HL-60 (cell line): ENCODE data around the gene PDE1C.

Experiments
- DNase-seq, 2 experiments: peaks; one replicate each; pipeline ENCODE4 v3.0.0-alpha.2; 2010 to 2020; ENCODE audit warnings: low read depth in 1 of 2, low spot score in 1 of 2
- H3K27ac ChIP-seq: fragments of 250-450 bp; sonication (Bioruptor Pico); replicated peaks from 2 replicates; pipeline ENCODE4 v1.5.1; 2020; ENCODE audit warnings: mild to moderate bottlenecking, moderate library complexity
- H3K27me3 ChIP-seq: fragments of 250-450 bp; sonication (Bioruptor Pico); 2 replicates; pipeline ENCODE4 v1.5.1; 2021; ENCODE audit warnings: mild to moderate bottlenecking, moderate library complexity; ENCODE audit not compliant: insufficient read depth, poor library complexity, severe bottlenecking
- H3K4me3 ChIP-seq: replicated peaks from 2 replicates; pipeline ENCODE4 v1.5.1; 2011; ENCODE audit warnings: mild to moderate bottlenecking, control low read depth, low read length; ENCODE audit not compliant: insufficient read depth
- CTCF ChIP-seq: IDR thresholded peaks from one replicate; pipeline ENCODE4 v1.5.1; 2011; ENCODE audit warnings: low read length, control low read depth, inconsistent platforms; ENCODE audit not compliant: insufficient read depth
- GABPA ChIP-seq: IDR thresholded peaks from 2 replicates; pipeline ENCODE4 v1.6.1; 2012; ENCODE audit warnings: low read depth
- POLR2AphosphoS5 ChIP-seq: IDR thresholded peaks from 2 replicates; pipeline ENCODE4 v1.6.1; 2012; ENCODE audit warnings: low read depth
- REST ChIP-seq: IDR thresholded peaks from 2 replicates; pipeline ENCODE4 v1.6.1; 2012; ENCODE audit warnings: low read depth; ENCODE audit not compliant: insufficient replicate concordance
- SPI1 ChIP-seq: IDR thresholded peaks from 2 replicates; pipeline ENCODE4 v1.6.1; 2012; ENCODE audit warnings: low read depth, mild to moderate bottlenecking, borderline replicate concordance

PDE1C gene

GRCh38 chr7:31922848-31923247 lies 147.4 kb downstream of the PDE1C start:
- Histone ChIP-seq H3K27me3 (no peaks in the 10 kb centered on the region), H3K27ac (no peak overlapping the region), H3K4me3 (no peak overlapping the region)
- TF ChIP-seq REST = no peak
- DNase-seq = no peak

GRCh38 chr7:31921047-31921446 lies 149.2 kb downstream of the PDE1C start:
- Histone ChIP-seq H3K4me3 (no peak overlapping the region), H3K27me3 (no peaks in the 10 kb centered on the region), H3K27ac (no peak overlapping the region)
- no peak for DNase-seq
- TF ChIP-seq SPI1 (no peak), POLR2AphosphoS5 (no peak), REST (no peak), CTCF (no peak), GABPA (no peak)

GRCh38 chr7:31919678-31920369 lies 150.4 kb downstream of the PDE1C start:
- DNase-seq = no peak
- no peak for TF ChIP-seq CTCF
- TF ChIP-seq GABPA = no peak
- TF ChIP-seq REST = no peak
- no peak for TF ChIP-seq POLR2AphosphoS5
- no peak for TF ChIP-seq SPI1
- H3K27me3 ChIP-seq = no peaks in the 10 kb centered on the region
- H3K4me3 ChIP-seq = no peak overlapping the region
- no peak overlapping the region for H3K27ac ChIP-seq
